ENCODE results near the gene MROH9.

Gene MROH9

GRCh38 chr1:171055966-171056643 is 120.8 kb downstream of the MROH9 start (continued):
- TF ChIP-seq ZNF558 (tag by site-specific recombination; IDR thresholded peaks at IDR 0.05) (no peak), ZNF174 (tag by site-specific recombination; IDR thresholded peaks at IDR 0.05) (no peak)
- TF ChIP-seq, protein P1, sequence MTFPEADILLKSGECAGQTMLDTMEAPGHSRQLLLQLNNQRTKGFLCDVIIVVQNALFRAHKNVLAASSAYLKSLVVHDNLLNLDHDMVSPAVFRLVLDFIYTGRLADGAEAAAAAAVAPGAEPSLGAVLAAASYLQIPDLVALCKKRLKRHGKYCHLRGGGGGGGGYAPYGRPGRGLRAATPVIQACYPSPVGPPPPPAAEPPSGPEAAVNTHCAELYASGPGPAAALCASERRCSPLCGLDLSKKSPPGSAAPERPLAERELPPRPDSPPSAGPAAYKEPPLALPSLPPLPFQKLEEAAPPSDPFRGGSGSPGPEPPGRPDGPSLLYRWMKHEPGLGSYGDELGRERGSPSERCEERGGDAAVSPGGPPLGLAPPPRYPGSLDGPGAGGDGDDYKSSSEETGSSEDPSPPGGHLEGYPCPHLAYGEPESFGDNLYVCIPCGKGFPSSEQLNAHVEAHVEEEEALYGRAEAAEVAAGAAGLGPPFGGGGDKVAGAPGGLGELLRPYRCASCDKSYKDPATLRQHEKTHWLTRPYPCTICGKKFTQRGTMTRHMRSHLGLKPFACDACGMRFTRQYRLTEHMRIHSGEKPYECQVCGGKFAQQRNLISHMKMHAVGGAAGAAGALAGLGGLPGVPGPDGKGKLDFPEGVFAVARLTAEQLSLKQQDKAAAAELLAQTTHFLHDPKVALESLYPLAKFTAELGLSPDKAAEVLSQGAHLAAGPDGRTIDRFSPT (tag by site-specific recombination; IDR thresholded peaks at IDR 0.05): no peak

DNA sequence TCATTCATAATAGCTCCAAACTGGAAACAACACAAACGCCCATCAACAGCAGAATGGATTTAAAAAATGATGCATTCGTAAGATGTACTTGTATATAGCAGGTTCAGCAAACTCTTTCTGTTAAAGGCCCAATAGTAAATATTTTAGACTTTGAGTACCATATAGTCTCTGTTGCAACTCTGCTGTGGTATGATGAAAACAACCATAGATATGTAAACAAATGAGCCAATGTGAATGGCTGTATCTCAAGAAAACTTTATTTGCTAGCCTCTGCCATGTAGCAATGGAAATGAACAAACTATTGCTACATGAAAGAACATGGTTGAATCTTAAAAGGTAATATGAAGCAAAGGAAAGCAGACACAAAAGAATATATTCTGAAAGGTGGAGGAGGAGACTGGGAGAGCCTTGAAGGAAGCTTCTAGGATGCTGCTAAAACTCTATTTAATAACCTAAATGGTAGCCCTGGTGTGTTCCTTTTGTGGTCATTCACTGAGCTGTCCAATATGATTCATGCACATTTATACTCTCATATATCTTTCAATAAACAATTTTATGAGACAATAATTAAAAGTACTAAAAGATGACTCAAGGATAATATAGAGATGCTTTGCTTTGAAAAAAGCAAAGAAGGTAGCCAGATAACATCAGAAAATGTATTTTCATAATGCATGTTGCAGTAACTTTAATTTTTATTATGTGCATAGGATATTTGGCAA is 126.2 kb downstream of the MROH9 start:
- Histone ChIP-seq H3K36me3 (ENCODE audit: control insufficient read depth in 2 of 2, insufficient read depth in 1 of 2, low read length in 2 of 2) (no peaks in the 10 kb centered on the region), H3K4me1 (ENCODE audit: control insufficient read depth, insufficient read depth, low read length) (no peaks in the 10 kb centered on the region), H3K9me3 (ENCODE audit: control insufficient read depth, insufficient read depth, low read depth, low read length) (no peaks in the 10 kb centered on the region), H3K4me3 (ENCODE audit: low read depth, low read length) (no peak overlapping the region), H3K27ac (ENCODE audit: extremely low read depth, low read depth, low read length) (no peak overlapping the region)
- ChIA-PET POLR2A (no interaction called here), CTCF (no interaction called here)
- TF ChIP-seq ZNF10 (tag by site-specific recombination; IDR thresholded peaks at IDR 0.05) (no peak), ZNF280C (tag by site-specific recombination; IDR thresholded peaks at IDR 0.05) (no peak), ZNF654 (tag by site-specific recombination; IDR thresholded peaks at IDR 0.05; ENCODE audit: low read depth) (no peak), KLF16 (tag by site-specific recombination; IDR thresholded peaks at IDR 0.05) (no peak), IKZF3 (tag by site-specific recombination; IDR thresholded peaks at IDR 0.05) (no peak), ZNF16 (tag by site-specific recombination; IDR thresholded peaks at IDR 0.05; ENCODE audit: low read depth) (no peak), SP7 (tag by site-specific recombination; IDR thresholded peaks at IDR 0.05) (no peak), OSR2 (tag by site-specific recombination; IDR thresholded peaks at IDR 0.05) (no peak), ZNF248 (tag by site-specific recombination; IDR thresholded peaks at IDR 0.05) (no peak), ZNF544 (tag by site-specific recombination; IDR thresholded peaks at IDR 0.05) (no peak), YY1 (tag by site-specific recombination; IDR thresholded peaks at IDR 0.05) (no peak), ELK4 (IDR thresholded peaks at IDR 0.05; ENCODE audit: borderline replicate concordance, low read depth, low read length) (no peak), ZNF488 (tag by site-specific recombination; IDR thresholded peaks at IDR 0.05) (no peak), ZNF23 (tag by site-specific recombination; IDR thresholded peaks at IDR 0.05; ENCODE audit: borderline replicate concordance) (no peak), ZNF768 (tag by site-specific recombination; IDR thresholded peaks at IDR 0.05) (no peak), ZNF311 (tag by site-specific recombination; IDR thresholded peaks at IDR 0.05; ENCODE audit: borderline replicate concordance) (no peak)
- TF ChIP-seq, protein P2, sequence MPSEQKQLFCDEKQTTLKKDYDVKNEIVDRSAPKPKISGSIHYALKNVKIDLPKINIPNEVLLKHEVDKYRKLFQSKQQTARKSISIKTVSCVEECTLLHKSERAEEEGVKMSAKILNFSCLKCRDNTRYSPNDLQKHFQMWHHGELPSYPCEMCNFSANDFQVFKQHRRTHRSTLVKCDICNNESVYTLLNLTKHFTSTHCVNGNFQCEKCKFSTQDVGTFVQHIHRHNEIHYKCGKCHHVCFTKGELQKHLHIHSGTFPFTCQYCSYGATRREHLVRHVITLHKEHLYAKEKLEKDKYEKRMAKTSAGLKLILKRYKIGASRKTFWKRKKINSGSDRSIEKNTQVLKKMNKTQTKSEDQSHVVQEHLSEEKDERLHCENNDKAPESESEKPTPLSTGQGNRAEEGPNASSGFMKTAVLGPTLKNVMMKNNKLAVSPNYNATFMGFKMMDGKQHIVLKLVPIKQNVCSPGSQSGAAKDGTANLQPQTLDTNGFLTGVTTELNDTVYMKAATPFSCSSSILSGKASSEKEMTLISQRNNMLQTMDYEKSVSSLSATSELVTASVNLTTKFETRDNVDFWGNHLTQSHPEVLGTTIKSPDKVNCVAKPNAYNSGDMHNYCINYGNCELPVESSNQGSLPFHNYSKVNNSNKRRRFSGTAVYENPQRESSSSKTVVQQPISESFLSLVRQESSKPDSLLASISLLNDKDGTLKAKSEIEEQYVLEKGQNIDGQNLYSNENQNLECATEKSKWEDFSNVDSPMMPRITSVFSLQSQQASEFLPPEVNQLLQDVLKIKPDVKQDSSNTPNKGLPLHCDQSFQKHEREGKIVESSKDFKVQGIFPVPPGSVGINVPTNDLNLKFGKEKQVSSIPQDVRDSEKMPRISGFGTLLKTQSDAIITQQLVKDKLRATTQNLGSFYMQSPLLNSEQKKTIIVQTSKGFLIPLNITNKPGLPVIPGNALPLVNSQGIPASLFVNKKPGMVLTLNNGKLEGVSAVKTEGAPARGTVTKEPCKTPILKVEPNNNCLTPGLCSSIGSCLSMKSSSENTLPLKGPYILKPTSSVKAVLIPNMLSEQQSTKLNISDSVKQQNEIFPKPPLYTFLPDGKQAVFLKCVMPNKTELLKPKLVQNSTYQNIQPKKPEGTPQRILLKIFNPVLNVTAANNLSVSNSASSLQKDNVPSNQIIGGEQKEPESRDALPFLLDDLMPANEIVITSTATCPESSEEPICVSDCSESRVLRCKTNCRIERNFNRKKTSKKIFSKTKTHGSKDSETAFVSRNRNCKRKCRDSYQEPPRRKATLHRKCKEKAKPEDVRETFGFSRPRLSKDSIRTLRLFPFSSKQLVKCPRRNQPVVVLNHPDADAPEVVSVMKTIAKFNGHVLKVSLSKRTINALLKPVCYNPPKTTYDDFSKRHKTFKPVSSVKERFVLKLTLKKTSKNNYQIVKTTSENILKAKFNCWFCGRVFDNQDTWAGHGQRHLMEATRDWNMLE (tag by site-specific recombination; conservative IDR thresholded peaks at IDR 0.05; ENCODE audit: low read depth): no peak

All from HEK293 (cell line).